ENCODE data around the gene MAP4. TPM values are rescaled to one million over a fixed set of nuclear protein-coding genes. Genes with fewer than 3 reads are reported as not detected.

Gene MAP4
- total RNA-seq, 1 experiment from 2014 or later: 140 TPM

GRCh38 chr3:47855461-47856383 lies 160.5 kb downstream of the MAP4 start:
- H2BK20ac ChIP-seq (ENCODE audit: low read depth, low read length, poor library complexity, severe bottlenecking): no peak overlapping the region
- H4K91ac ChIP-seq (ENCODE audit: insufficient read length, low read depth, low read length): no peak overlapping the region
- H3K4ac ChIP-seq (ENCODE audit: low read depth, low read length): no peak overlapping the region
- H2BK15ac ChIP-seq (ENCODE audit: low read depth, low read length): no peak overlapping the region
- H4K5ac ChIP-seq (ENCODE audit: insufficient read length, low read depth, low read length): no peak overlapping the region
- H4K8ac ChIP-seq (replicated peaks; ENCODE audit: insufficient read length, low read depth, low read length): no peak overlapping the region
- no CpG with 5 or more reads among the region's 21 CpGs for WGBS (ENCODE audit: extremely low coverage, insufficient read length, low lambda C conversion rate)
- H2AFZ ChIP-seq (ENCODE audit: low read length): no peak overlapping the region
- H3K14ac ChIP-seq (ENCODE audit: insufficient read depth, low read length): no peak overlapping the region
- H2AK5ac ChIP-seq (ENCODE audit: insufficient read length, low read length): no peak overlapping the region
- no peak overlapping the region for H3K4me3 Mint-ChIP-seq
- no peak overlapping the region for H2BK12ac ChIP-seq (ENCODE audit: insufficient read length, low read depth, low read length)
- H3K23ac ChIP-seq (ENCODE audit: insufficient read length, low read depth, low read length): no peak overlapping the region
- H3K79me2 ChIP-seq (ENCODE audit: insufficient read depth, low read length): no peaks in the 10 kb centered on the region
- peaks cover 30 to 77% (median 57%) of the 10 kb centered on the region in 3 experiments; a peak in 6 of 7 replicates for H3K36me3 Mint-ChIP-seq (ENCODE audit: insufficient read depth in 1 of 3, low read depth in 3 of 3)
- no peaks in the 10 kb centered on the region for H3K9me3 ChIP-seq (ENCODE audit: control insufficient read depth, low read depth, low read length)
- no peak overlapping the region for H3K27ac ChIP-seq (ENCODE audit: insufficient read length, low read depth, low read length)
- H3K4me1 ChIP-seq (ENCODE audit: insufficient read depth, low read length): no peaks in the 10 kb centered on the region
- 0 out of 4 replicates have a peak, but pooled peaks cover 0 to 3% of the 10 kb centered on the region in 2 experiments for H3K4me1 Mint-ChIP-seq
- H3T11ph ChIP-seq (ENCODE audit: low read length): no peak overlapping the region
- H3K27me3 Mint-ChIP-seq (ENCODE audit: low read depth): no peaks in the 10 kb centered on the region
- no peak overlapping the region for H3K4me2 ChIP-seq (ENCODE audit: insufficient read depth, insufficient read length, low read length)
- no peak overlapping the region for H3K18ac ChIP-seq (ENCODE audit: insufficient read length, low read depth, low read length)
- peak overlapping the region in 1 of 3 experiments; percentile 62; a peak in 4 of 7 replicates for H3K27ac Mint-ChIP-seq
- no peak overlapping the region for H3K9ac ChIP-seq (ENCODE audit: extremely low read depth, insufficient read length, low read length)
- no peak overlapping the region for H2BK120ac ChIP-seq (ENCODE audit: low read depth, low read length, poor library complexity, severe bottlenecking)
- H3K27me3 ChIP-seq (ENCODE audit: insufficient read depth, low read length): no peaks in the 10 kb centered on the region
- peaks cover 2% of the 10 kb centered on the region for H4K20me1 ChIP-seq (ENCODE audit: control insufficient read depth, insufficient read depth, insufficient read length)
- no peak for TF ChIP-seq CTCF (conservative IDR thresholded peaks at IDR 0.05)
- no peaks in the 10 kb centered on the region for H3K79me1 ChIP-seq (ENCODE audit: insufficient read depth, low read depth, low read length, poor library complexity, severe bottlenecking)
- H3K9me3 Mint-ChIP-seq: no peaks in the 10 kb centered on the region
- no peak for DNase-seq
- H2BK5ac ChIP-seq (ENCODE audit: insufficient read length, low read length): no peak overlapping the region
- no peak overlapping the region for H3K56ac ChIP-seq (ENCODE audit: insufficient read length, low read depth, low read length)
- no peaks in the 10 kb centered on the region for H3K23me2 ChIP-seq (ENCODE audit: insufficient read length, low read depth, low read length, poor library complexity, severe bottlenecking)

All from H9 (cell line).